ENCODE data around the gene LRCH1.
"Not testable (repeated sequence)": the region's sequence is repeated elsewhere in the genome, so short reads cannot be mapped to it uniquely, and the experiment has no call there.

The LRCH1 gene

DNA sequence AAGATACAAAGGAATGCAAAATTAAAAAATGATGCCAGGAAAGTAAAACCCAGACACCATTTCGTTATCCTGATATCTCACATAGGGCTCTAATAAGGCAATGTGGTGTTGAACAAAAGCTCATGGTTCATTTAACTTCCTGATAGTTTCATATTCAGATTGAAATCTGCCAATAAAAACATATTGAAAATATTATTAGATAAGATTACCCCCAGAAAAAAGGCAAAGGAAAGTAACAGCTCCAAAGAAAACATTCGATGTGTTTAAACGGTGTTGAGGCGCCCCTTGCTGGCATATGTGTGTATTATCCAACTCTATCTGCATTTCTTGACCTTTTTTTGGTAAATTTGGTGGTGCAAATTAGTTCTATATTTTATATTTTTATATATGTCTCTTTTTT lies 168.1 kb downstream of the LRCH1 start:
- DNase-seq, result peak; percentile 14

DNA sequence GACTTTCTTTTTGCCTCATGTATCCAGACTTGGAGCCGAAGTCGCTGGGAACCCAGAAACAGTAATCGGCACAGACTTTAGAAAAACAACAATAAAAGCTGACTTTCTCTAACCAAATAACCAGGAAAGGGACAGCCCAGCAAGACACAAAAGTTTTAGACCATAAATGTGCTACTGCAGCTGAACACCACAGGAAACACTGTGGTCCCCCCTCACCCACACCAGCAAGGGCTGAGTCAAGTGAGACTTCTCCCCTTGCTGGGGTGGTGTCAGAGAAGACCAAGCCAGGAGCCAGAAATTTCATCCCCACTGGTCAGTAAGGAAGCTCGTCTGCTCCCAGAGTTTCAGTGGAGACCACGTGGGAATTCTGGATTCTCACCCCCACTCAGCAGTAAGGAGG lies 173.4 kb downstream of the LRCH1 start:
- DNase-seq, result no peak

DNA sequence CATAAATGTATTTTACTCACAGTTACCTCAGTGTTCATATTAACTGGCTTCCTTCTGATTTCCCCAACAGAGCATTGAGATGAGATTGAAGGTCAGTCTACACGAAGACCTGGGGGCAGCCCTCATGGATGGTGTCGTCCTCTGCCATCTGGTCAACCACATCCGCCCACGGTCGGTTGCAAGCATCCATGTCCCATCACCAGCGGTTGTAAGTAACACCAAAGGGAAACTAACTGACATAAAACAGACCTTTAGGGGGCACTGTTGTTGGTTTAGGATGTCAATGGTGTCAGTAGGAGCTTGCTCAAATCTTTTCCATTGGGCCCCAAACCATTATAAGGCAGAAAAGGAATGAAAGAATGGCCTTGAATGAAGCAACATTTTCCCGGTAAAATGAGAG lies 175.8 kb downstream of the LRCH1 start:
- no peak for DNase-seq

DNA sequence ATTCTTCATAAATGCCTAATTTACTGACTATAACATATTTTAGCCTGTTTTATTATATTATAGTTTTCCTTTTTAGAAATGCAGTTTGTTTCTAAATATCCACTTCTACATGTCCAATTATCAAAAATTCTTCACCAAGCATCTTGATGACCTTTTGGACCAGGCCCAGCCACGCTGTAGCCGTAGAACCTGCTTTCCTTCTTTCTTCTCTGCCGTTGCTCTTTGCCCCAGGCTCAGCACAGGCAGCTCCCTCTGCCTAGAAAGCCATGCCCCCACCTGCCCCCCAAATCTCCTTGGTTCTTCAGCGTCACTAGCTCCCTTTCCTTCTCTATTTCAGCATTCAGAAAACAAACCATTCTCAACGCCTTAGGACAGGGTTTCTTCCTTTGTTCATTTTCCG lies 178.6 kb downstream of the LRCH1 start:
- DNase-seq, result no peak

GRCh38 chr13:46735425-46735824 lies 182.5 kb downstream of the LRCH1 start:
- DNase-seq, result no peak

DNA sequence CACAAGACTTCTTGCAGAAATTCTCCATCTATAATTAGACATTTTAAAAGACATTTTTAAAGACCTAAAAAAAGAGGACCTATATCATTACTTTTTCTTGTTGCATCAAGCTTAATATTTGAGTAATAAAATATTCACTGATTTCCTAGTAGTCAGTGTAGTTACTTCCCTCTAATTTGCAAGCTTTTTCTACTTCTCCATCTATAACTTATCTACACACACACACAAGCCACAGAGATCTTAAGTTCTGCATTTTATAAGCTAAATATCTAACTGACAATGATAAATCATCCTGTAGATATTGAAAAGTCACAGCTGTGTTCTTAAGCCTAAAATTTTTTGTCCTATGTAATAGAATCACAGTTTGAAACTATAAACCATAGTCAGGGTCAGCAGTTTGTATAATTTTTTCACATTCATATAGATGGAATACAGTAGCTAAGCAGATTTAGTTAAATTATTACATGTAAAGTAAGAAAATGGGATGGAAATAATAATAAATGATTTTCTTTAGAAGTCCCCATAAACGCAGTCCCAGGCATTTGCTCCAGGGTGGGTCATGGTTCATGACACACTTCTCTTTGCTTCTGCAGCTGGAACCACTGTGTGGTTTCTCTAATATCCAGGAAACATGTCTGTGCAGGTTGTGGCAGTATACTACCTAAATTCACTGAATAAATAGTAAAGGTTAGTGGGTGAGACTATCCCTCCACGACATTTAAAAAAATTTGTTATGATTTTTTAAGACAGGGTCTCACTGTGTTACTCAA lies 183.8 kb downstream of the LRCH1 start:
- no peak for DNase-seq

DNA sequence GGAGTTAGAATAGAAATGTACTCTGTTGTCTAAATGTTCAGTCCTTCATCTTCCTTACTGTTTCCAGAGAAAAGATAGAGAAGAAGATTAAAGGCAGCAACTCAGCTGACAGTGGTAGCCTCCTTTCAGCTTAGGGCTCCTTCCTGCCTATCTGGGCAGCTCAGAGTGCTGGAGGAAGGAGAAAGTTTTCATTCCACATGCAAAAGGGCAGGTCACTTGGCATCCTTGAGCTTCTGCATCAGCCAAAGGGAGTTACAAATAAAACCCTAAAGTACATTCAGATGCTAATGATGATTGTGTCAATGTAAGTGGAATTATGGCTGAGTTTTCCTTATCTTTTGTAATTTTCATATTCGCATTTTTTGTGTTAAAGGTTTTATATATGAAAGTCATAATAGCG lies 185.1 kb downstream of the LRCH1 start:
- DNase-seq, result no peak

DNA sequence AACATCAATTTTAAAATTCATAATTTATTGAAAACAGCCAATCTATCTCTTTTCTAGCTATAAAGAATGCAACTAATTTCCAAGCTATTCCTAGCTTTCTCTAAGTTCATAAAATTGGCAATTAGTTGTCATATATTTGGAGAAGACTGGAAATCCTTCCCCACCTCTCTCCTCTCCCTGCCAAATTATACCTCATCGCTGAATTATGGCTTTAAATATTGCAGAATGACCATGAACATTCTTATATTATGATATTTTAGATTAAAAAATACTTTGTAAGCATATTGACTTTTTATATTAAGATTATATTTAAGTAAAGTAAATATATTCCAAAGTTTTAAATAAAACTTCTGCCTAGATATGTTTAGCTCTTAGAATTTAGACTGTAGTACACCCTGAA lies 185.8 kb downstream of the LRCH1 start:
- DNase-seq, result no peak

DNA sequence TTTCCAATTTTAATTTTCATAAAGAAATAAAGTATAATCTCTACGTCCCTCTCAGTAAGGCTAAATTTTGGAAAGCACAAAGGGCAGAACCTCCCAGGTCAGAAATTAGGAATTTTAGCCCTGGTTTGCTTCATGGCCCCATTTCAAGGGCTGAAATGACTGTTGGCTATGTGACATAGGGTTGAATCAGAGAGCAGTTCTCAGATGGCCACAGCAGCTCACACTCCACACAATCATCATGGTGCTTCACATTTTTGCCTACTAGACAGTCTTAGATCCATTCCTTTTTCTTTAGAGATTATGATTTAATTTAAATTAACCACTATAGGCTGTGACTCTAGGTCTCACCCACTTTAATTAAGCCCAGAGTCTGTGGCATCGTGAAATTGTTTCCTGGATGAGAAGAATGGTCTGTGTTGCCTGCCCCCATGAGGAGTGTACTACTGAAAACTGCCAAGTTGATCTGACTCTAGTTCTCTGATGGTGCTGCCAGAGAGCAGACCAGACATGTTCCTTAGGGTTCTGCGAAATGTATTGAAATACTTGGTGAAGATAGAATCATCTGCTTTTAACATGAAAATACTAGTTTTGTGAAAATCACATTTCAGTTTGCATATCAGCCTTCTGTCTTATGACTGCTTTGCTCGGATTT lies 186.6 kb downstream of the LRCH1 start:
- DNase-seq, result no peak

- no peak for DNase-seq
Measured at GRCh38 chr13:46743191-46743590, 190.2 kb downstream of the LRCH1 start.

DNA sequence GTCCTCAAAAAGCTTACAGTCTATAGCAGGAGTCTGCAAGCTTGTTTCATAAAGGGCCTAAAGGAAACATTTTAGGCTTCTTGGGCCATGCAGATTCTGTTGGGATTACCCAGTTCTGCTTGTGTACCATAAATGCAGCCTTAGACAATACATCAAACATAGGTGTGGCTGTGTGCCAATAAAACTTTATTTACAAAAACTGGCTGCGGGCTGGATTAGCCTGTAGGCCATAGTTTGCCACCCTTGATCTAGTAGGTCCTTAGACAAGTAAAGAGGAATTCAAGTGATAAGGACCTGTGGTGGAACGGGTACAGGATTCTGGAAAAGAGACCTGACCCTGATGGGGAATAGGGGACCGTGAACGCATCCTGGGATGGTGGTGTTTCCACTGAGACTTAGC lies 192.1 kb downstream of the LRCH1 start:
- DNase-seq, result no peak

GRCh38 chr13:46745706-46746105 lies 192.7 kb downstream of the LRCH1 start:
- DNase-seq, result no peak

DNA sequence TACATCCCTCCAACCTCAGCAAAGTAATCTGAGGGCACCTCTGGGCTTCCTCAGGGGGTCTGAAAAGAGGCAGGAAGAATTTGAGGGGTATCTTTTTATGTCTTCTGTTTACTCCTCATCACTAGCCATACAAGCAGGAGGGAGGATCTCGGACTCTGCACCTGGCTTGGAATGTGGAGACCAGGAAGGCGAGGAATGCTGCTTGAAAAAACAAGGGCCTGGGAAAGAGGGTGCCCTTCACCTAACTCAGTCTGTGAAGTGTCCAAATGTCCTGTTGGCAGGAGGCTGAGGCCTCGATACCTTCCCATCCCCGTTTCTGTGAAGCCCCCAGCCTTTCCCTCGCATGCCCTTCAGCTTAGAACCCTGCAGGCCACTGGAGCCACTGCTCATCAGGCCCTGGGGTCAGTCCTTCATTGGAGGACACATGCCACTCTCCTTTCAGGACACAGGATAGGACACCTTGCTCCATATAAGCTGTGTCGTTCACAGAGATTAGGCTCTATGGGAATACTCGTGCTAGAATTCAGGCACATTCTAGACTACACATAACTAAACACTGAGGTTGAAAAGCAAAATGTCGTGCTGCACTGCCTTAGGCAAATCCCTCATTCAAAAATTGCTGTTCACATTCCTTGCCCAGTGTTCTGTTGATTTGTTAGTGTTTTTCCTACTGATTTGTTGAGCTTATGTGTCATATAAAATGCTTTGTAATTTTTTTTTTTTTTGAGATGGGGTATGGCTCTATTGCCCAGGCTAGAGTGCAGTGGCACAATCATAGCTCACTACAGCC lies 194.3 kb downstream of the LRCH1 start:
- DNase-seq, result no peak

DNA sequence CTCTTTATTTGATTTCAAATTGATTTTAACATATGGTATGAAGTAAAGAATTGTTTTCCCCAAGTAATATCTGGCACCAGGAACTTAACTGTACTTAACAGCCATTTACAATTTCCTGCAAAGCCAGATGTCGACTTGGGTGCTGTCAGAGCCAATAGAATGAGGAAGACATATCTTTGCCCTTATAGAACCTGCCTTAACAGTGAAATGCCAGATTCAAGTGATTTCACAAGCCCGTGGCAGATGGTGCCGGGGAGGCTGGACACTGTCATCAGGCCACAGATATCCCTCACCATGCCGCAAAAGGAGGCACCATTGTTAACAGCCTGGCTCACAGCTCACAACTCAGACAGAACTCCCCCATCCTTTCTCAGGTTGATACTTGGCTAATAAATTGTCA lies 195.3 kb downstream of the LRCH1 start:
- DNase-seq, result no peak

DNA sequence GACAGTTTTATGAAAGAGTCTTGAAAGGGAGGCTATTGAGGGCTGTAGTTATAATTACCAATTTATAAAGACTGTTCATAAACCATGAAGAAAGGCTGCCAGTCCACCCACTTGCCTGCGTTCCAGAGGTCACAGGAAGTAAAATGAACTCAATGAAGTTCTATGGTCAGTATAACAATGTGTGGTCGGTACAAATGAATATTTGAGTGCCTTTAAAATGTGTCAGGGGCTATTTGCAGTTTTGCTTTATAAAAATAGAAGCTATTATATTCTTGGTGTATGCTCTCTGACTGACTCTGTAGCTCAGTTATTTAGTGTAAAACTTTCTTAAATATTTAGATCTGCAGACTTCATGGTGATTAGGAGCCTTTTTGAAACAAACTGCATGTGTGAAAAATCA lies 197.0 kb downstream of the LRCH1 start:
- no peak for DNase-seq

- DNase-seq, result no peak
Measured at GRCh38 chr13:46751811-46752635, 199.1 kb downstream of the LRCH1 start.

DNA sequence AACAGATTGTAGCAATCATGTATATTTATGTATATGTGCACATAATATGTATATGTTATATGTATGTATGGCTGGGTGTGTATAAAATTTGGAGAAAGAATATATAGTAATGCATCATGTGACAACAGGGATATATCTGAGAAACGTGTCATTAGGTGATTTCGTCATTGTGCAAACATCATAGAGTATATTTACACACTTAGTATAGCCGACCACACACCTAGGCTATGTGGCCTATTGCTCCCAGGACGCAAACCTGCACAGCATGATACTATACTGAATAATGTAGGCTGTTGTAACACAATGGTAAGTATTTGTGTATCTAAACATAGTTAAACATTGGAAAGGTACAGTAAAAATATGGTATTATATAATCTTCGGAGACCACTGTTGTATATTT lies 200.2 kb downstream of the LRCH1 start:
- no peak for DNase-seq

DNA sequence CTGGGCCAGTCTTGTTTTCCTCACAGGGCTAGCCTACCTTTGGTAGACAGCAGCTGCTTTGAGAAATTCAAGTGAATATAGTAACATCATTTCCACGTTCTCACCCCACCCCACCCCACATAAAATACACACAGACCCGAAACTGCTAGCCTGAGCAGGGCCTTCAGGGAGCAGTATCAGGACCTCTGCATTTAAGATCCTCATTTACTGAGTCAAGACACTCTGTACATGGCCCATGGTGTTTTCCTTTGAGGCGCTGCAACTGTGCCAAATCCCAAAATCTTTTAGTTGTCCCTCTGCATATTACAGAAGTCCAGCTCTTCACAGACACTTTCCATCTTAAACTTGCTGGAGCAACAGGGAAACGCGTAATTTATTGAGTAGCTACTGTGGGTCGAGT lies 200.9 kb downstream of the LRCH1 start:
- DNase-seq, result no peak

DNA sequence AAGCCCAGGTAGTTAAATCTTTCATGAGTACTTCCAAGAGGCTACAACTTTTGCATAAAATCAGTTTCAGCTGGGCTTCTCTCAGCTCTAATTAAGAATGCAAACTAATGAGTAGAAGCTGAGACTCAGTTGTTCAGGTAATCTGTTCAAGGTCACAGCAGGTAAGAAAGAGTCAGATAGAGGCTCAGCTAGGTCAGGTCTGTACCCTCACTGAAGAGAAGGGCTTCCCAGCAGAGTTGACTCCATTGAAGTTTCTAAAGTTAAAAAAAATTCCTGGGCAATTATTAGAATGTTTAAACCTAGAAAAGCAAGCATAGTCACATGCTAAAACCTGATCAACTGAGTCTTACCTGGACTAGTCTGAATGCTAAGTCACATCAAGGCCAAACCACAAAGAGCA lies 201.8 kb downstream of the LRCH1 start:
- no peak for DNase-seq

- DNase-seq, result not testable (repeated sequence)
Measured at GRCh38 chr13:46755508-46755907, 202.5 kb downstream of the LRCH1 start.

GRCh38 chr13:46756977-46757376 lies 204.0 kb downstream of the LRCH1 start:
- no peak for DNase-seq

- no peak for DNase-seq
Measured at GRCh38 chr13:46757640-46758039, 204.7 kb downstream of the LRCH1 start.

DNA sequence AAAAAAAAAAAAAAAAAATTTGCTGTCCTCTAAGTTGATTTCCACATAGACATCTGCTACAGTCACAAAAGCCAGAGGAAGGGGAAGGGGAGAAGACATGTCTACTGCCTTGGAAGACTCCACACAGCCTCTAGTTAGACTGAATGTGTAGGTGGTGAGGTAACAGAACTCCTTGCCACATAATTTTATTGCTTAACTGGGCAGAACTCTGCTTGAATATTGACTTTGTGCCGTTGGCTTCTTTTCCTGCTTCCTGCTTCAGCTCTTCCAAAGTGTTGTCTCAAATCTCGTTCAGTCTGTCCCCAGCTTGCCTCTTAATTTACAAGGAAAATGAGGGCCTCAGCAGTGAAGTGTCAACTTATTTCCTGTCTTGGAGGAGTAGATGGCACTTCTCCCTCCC lies 206.9 kb downstream of the LRCH1 start:
- no peak for DNase-seq
